SK-N-SH treated with all-trans-retinoic acid at 6 μM for 48 hours (cell line): ENCODE measurements around the gene ABCA3.

Experiments
- ARNTL ChIP-seq: fragments of 450-650 bp; formaldehyde crosslinking; IDR thresholded peaks from 2 replicates; pipeline ENCODE4 v1.5.0; 2020; ENCODE audit warnings: low read depth, mild to moderate bottlenecking, moderate library complexity, borderline replicate concordance
- CSDC2 ChIP-seq: fragments of 250-450 bp; sonication (Bioruptor Pico); IDR thresholded peaks from 2 replicates; pipeline ENCODE4 v1.5.0; 2020; ENCODE audit warnings: mild to moderate bottlenecking, moderate library complexity
- ESRRG ChIP-seq: fragments of 250-450 bp; sonication (Bioruptor Pico); IDR thresholded peaks from 2 replicates; pipeline ENCODE4 v1.6.1; 2021; ENCODE audit warnings: mild to moderate bottlenecking
- GLIS3 ChIP-seq: fragments of 250-450 bp; sonication (Bioruptor Pico); IDR thresholded peaks from 2 replicates; pipeline ENCODE4 v1.5.0; 2020; ENCODE audit warnings: mild to moderate bottlenecking, moderate library complexity
- OSR1 ChIP-seq: fragments of 250-450 bp; sonication (Bioruptor Pico); IDR thresholded peaks from 2 replicates; pipeline ENCODE4 v1.8.0; 2022; ENCODE audit warnings: moderate library complexity, mild to moderate bottlenecking, inconsistent platforms
- RARB ChIP-seq: fragments of 250-450 bp; sonication (Bioruptor Pico); IDR thresholded peaks from 2 replicates; pipeline ENCODE4 v1.8.0; 2021; ENCODE audit warnings: mild to moderate bottlenecking, moderate library complexity
- SNAI2 ChIP-seq: fragments of 250-450 bp; sonication (Bioruptor Pico); IDR thresholded peaks from 2 replicates; pipeline ENCODE4 v1.5.0; 2020; ENCODE audit warnings: mild to moderate bottlenecking, moderate library complexity
- ZC3H10 ChIP-seq: fragments of 250-450 bp; sonication (Bioruptor Pico); IDR thresholded peaks from 2 replicates; pipeline ENCODE4 v1.5.1; 2021; ENCODE audit warnings: mild to moderate bottlenecking, moderate library complexity
- ZFP3 ChIP-seq: fragments of 250-450 bp; sonication (Bioruptor Pico); IDR thresholded peaks from 2 replicates; pipeline ENCODE4 v1.5.0; 2020; ENCODE audit warnings: mild to moderate bottlenecking, moderate library complexity
- ZFP30 ChIP-seq: fragments of 450-650 bp; formaldehyde crosslinking; IDR thresholded peaks from 2 replicates; pipeline ENCODE4 v1.5.0; 2022; ENCODE audit warnings: mild to moderate bottlenecking, moderate library complexity
- TF ChIP-seq, protein P1 (sequence below): fragments of 250-450 bp; sonication (Bioruptor Pico); IDR thresholded peaks from 2 replicates; pipeline ENCODE4 v1.8.0; 2020; ENCODE audit warnings: mild to moderate bottlenecking, moderate library complexity, borderline replicate concordance

DNA sequence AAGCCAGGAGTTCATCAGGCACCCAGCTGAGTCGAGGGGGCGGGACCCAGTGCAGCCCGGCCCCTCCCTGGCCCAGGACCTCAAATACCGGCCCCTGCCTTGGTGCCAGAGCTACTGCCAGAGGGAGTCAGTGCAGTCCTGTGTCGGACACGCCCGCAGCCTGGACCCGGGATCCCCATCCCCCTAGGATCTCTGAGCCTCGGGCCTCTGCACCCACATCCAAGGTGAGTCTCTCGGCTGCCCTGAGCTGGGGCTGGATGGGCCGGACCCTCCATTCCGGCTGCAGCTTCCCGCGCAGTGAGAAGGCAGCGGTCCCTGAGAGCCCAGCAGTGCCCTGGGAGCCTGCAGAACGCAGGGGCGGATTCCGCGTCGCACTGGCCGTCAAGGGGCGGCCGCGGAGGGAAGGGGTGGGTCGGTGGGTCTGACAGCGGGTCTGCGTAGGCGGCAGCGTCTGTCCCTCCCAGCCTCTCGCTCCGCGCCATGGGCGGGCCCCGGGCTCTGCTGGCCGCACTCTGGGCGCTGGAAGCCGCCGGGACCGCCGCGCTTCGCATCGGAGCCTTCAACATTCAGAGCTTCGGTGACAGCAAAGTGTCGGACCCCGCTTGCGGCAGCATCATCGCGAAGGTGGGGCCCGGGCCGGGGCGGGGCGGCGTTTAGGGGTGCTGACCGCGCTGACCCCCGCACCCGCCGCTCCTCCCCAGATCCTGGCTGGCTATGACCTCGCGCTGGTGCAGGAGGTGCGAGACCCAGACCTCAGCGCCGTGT lies 104.0 kb downstream of the ABCA3 start, which contains the start of gene DNASE1L2:
- TF ChIP-seq ZFP3 = no peak
- TF ChIP-seq GLIS3 (CRISPR knock-in tag) = no peak
- TF ChIP-seq ESRRG (CRISPR knock-in tag) = no peak
- TF ChIP-seq, protein P1, sequence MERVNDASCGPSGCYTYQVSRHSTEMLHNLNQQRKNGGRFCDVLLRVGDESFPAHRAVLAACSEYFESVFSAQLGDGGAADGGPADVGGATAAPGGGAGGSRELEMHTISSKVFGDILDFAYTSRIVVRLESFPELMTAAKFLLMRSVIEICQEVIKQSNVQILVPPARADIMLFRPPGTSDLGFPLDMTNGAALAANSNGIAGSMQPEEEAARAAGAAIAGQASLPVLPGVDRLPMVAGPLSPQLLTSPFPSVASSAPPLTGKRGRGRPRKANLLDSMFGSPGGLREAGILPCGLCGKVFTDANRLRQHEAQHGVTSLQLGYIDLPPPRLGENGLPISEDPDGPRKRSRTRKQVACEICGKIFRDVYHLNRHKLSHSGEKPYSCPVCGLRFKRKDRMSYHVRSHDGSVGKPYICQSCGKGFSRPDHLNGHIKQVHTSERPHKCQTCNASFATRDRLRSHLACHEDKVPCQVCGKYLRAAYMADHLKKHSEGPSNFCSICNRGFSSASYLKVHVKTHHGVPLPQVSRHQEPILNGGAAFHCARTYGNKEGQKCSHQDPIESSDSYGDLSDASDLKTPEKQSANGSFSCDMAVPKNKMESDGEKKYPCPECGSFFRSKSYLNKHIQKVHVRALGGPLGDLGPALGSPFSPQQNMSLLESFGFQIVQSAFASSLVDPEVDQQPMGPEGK = no peak
- TF ChIP-seq OSR1 (CRISPR knock-in tag) = no peak
- TF ChIP-seq CSDC2 (CRISPR knock-in tag) = no peak
- TF ChIP-seq SNAI2 (CRISPR knock-in tag) = no peak
- TF ChIP-seq ZFP30 (CRISPR knock-in tag) = no peak
- TF ChIP-seq ARNTL = no peak
- TF ChIP-seq RARB (CRISPR knock-in tag) = no peak
- no peak for TF ChIP-seq ZC3H10 (CRISPR knock-in tag)
